ENCODE data around the gene SPTB.

Gene SPTB

GRCh38 chr14:64880221-64881121, 764 bp upstream of the SPTB start:
- peak; percentile 75 for DNase-seq

GRCh38 chr14:64878837-64879634, 671 bp downstream of the SPTB start:
- DNase-seq, result peak; percentile 48

DNA sequence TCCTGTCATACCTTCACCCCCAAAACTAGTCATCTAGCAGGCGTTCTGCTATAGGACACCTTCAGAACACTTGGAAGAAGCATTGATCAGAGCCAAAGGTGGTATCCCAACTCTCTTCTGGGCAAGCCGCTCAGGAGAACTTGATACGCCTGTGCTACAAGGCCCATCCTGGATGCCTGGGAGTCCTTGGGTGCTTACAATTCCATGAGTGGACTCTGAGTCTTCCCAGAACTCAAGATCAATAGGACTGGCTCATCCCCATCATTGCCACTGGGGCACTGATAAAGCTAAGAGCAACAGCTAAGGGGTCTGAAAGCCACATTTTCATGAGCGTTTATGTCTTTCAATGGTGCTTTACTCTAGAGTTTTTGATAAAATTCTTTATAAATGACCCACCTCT, 1.9 kb downstream of the SPTB start:
- no peak for DNase-seq

DNA sequence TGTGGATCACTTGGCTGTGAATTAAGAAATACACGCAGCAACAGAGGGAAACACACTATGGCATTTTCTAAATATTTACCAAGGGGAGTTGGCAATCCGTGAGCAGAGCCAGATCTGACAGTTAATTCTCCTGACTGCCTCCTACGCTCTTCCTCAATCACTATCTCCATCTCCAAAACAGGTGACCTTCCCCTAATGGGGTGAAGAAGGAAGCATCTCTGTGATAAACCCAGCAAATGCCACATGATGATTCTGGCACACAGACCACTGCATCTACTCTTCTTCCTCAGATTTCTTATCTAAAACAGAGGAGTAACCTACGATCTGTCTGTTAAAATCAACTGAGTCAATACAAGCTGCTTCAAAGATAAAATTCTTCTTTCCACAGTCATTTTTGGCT, 4.4 kb downstream of the SPTB start:
- no peak for DNase-seq

- no peak for DNase-seq
These were observed 6.0 kb downstream of the SPTB start for GRCh38 chr14:64873506-64874219.

GRCh38 chr14:64871344-64871743, 8.4 kb downstream of the SPTB start:
- DNase-seq, result no peak

DNA sequence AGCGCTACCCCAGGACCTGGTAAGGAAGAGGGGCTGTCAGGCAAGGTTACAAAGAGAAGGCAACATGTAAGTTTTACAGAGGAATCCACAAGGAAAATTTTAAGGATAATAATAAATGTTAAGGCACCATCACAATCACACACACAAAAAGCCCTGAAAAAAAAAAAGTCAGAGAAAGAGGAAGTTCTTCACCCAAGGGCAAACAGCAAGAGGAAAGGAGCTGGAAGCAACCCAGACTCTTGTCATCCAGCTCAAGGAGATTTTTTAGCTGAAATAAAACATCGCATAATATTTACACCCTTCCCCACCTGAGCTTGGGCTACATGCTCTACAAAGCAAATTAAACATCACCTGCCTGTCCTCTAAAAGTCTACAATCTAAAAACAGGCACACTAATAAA, 9.5 kb downstream of the SPTB start:
- no peak for DNase-seq

DNA sequence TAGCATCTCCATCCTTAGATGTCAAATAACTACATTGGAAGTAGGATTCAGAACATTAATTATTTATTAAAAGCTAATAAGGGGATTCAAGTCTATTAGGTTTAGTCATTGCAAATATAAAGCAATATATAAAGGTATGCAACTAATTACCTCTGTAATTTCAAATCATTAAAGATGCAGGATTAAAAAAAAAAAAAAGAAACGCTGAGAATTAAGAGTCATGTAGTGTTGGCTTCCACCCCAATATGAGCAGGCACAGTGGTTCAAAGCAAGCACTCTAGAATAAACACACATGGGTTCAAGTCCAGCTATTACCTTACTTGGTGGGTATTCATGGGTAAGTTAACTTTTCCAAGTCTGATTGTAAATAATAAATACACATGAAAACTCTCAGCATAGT, 10.9 kb downstream of the SPTB start:
- DNase-seq, result no peak

GRCh38 chr14:64868379-64868778, 11.3 kb downstream of the SPTB start:
- no peak for DNase-seq

GRCh38 chr14:64867182-64867581, 12.5 kb downstream of the SPTB start:
- no peak for DNase-seq

GRCh38 chr14:64865992-64866391, 13.7 kb downstream of the SPTB start:
- DNase-seq, result no peak

DNA sequence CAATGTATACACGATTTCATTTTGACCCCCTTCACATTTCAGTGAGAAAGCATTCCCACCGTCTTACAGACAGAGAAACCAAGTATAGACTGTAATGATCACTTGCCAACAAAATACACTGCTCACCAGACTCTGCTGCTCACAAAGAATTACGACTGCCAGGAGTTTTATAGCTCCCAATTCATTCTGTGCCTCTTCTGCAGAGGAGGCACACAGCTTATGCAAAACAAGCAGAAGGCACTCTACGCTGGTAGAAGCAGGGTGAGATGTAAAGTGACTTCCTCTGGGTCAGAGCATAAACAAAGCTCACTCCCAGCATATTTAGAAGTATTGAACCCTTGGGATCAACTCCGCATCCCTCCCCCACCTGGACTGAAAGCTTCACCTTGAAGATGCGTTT, 14.6 kb downstream of the SPTB start:
- DNase-seq, result no peak

DNA sequence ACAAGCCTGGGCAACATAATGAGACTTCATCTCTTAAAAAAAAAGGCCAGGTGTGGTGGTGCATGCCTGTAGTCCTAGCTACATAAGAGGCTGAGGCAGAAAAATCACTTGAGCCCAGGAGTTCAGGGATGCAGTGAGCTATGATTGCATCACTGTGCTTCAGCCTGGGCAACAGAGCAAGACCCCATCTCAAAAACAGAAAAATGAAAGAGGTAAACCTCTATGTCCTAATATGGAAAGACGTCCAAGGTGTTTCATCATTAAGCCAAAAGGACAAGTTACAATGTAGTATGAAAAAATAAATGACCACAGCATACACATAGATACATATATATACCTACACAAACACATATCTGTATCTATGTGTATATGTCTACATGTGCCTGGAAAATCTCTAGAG, 15.4 kb downstream of the SPTB start:
- no peak for DNase-seq

DNA sequence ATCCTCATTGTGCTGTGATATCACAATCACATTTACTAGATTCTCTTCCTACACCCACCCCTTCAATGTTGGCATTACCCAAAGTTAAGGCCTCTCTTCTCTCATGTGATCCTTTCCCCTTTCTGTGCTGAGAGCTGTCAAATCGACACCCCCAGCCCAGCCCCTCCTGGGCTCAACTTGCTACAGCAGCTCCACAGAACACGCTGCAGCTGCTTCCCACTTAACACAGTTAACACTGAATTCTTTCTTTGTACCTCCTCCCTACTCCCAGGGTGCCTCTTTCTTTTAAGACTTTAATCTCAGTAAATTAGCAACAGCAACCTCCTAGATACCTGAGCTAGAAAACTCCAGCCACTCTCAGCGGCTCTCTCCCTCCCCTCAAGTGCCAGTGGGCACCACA, 17.8 kb downstream of the SPTB start:
- DNase-seq, result no peak

DNA sequence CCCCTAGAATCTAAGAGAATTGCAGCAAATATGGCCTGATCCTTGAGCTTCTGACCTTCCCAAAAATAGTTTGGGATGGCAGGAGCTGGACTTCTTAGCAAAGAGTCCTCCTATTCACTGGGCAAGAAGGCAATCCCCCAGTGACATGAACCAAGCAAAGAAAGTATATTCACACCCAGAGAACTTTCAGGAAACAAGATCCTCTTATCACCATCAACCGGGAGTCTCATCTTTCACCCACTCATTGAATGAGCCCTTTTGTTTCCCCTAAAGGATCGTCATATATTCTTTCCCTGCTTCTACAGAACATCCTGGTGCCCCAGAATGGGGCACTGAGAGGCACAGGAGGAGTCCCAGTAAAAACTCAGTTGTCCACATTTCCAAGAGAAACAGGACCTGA, 19.7 kb downstream of the SPTB start:
- no peak for DNase-seq

- DNase-seq, result peak; percentile 44
These were observed 21.5 kb downstream of the SPTB start for GRCh38 chr14:64857979-64858744.

DNA sequence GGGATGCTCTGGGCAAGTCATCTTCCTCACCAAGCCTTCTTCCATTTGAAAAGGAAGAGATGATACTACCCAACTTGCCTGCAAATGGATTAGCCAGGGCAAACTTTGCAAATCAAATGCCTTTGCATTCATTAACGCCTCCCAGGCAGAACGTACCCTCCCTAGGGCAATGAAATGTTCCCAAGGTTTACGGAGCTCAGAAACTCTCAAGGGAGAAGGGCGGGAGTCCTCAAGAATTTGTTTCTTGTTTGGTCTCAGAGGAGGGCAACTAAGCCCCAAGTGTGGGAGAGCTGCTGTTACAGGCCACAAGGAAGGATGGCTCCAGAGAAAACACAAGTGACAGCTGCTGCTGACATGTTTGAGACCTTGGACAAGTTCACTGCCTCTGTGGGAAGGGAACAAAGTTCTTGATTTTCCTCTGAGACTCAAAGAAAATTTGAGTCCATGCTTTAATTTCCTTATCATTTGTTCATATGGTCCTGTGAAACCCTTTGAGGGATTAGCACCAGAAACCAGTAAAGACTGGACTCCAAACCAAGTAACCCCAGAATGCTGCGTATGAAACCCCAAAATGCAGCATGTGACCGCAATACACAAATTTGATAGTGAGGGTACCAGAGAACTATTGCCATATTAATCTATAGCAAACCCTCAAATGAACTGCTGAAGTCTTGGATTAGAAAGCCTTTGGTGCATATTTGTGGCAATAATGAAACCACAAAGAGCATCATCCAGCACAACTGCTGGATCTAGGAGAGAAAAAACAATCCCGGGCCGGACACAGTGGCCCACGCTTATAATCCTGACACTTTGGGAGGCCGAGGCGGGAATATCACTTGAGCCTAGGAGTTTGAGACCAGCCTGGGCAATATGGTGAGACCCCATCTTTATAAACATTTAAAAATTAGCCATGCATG, 22.9 kb downstream of the SPTB start:
- no peak for DNase-seq

DNA sequence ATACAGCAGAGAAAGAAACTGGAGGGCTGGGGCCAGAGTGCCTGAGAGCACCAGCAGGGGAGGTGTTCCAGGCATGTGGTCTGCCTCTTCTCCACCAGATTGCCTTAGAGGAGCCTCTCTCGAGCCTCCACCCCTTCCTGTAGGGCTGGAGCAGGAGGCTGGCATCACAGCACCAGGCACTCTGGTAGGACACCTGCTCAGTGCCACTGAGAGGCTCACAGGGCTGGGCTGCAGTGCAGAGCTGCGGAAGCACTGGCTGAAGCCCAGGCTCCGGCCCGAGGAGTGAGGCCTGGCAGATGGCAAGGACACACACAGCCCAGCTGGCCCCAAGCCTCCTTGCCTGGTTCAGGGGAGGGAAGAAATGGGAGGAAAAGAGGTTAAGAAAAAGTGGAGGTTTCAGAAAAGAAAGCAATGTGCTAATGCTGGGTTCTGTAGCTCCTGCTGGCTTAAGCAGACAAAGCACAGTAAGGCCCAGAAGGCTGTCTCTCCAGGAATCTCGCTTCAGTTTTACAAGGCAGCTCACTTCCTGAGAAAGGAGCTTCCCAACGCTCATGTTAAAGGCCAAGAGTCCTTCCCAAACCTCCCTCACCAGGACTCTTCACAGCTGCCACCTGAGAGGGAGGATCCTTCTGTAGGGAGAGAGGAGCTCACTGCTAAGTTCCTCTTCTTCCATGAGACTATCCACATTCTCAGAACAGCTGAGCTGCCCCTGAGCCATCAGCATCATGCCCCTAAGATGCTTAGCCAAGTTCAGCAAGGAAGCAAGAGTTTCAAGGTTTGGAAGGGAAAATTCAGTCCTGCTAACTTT, 23.8 kb downstream of the SPTB start:
- no peak for DNase-seq

DNA sequence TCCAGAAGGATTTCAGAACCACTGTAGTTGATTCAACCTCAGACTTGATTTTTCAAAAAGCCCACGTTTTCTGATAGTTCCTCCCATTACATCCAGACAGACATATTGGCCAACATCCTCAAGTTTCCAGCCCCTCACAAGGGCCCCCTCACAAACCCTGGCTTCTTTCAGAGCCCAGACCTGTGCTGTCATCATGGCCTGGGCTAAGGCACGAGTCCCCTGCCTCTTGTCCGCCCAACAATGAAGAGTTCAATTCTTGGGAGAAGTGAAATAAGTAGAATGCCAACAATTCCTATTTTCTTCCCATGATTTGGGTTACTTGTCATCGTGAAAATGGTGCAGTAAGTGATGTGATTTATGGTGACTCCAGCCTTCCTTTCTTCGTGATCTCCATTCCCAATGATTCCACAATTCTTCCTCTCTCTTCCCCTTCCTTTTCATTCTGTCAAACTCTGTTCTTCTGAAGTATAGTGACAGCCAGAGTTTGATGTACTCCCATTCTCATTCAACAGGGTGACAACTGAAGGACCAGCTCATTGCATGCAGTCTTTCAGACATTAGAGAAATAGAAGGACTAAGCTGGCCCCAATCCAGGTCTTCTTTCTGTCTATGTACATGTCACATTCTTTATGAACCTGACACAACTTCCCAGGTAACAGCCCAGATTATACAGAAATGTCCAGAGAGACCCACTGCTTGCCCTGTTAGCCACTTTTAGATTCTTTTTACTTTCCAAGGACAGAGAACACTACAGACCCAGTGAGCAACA, 29.2 kb downstream of the SPTB start:
- no peak for DNase-seq

DNA sequence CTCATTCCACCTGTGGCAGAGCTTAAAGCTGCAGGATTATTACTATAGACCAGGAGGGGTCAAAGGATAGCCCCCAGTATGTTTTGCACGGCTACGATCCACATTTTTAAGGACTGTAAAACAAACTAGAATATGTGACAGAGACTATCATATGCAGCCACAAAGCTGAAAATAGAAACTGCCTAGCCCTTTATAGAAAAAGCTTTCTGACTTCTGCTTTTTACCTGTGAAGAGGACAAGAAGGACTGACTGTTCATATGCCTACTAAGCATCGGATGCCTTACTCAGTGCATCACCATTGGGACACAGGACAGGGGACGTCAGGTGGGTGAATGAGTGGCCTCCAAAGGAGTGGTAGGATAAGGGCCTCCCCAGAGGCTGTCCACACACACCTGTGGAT, 29.8 kb downstream of the SPTB start:
- no peak for DNase-seq
